Prostate gland (tissue), 2 donors: Measurements from ENCODE around the gene FN3K. TPM values are rescaled to one million over a fixed set of nuclear protein-coding genes. Genes with fewer than 3 reads are reported as not detected.

Experiments
- DNase-seq: peaks from one replicate; pipeline ENCODE4 v3.0.0-alpha.2; 2019; ENCODE audit warnings: low spot score
- H3K27ac ChIP-seq, 2 donors: fragments of 200-600 bp; sonication (generic); 2 replicates each; pipeline ENCODE4 v1.5.1; 2017 to 2019
- H3K27me3 ChIP-seq: fragments of 200-600 bp; sonication (generic); replicated peaks from 2 replicates; pipeline ENCODE4 v1.5.1; 2019; ENCODE audit not compliant: insufficient read depth
- H3K36me3 ChIP-seq, 2 donors: fragments of 200-600 bp; sonication (generic); 1 replicate in 1 of 2; 2 replicates in 1 of 2; pipeline versions ENCODE4 v1.5.1 to v1.8.1; 2017 to 2019
- H3K4me1 ChIP-seq: fragments of 200-600 bp; sonication (generic); replicated peaks from 2 replicates; pipeline ENCODE4 v1.5.1; 2019
- H3K4me3 ChIP-seq, 2 donors: fragments of 200-600 bp; sonication (generic); 2 replicates each; pipeline ENCODE4 v1.5.1; 2017 to 2019
- H3K9me3 ChIP-seq: fragments of 200-600 bp; sonication (generic); 2 replicates; pipeline ENCODE4 v1.5.1; 2017
- POLR2A ChIP-seq: fragments of 450-650 bp; IDR thresholded peaks from one replicate; pipeline ENCODE4 v1.6.1; 2016; ENCODE audit warnings: antibody characterized with exemption, mild to moderate bottlenecking
- POLR2AphosphoS5 ChIP-seq: sonication (generic); formaldehyde crosslinking; IDR thresholded peaks from one replicate; pipeline ENCODE4 v1.6.1; 2017; ENCODE audit warnings: antibody characterized with exemption
- WGBS: methylation state at CpG from one replicate; pipeline ENCODE4 v1.1.5; 2018; 5-methylcytosine and 5-hydroxymethylcytosine counted together
- intact Hi-C: fragments of 100-400 bp; cut with DNase I; formaldehyde crosslinking; loops from one replicate; pipeline ENCODE4 v1.14.2; 2022
- total RNA-seq, 2 donors: library from RNA; depleted of rRNA; stranded (reverse); fragments of >200 nt; gene quantifications; one replicate each; pipeline ENCODE4 v1.1.0, GENCODE V29; 2016
- TF ChIP-seq, protein P1 (sequence below), 4 experiments: fragments of 200-600 bp in 2 of 4; fragments of 450-650 bp in 2 of 4; sonication (generic) in 2 of 4; IDR thresholded peaks; 1 replicate in 3 of 4; 2 replicates in 1 of 4; pipeline ENCODE4 v1.5.1; 2016 to 2019; ENCODE audit warnings: antibody characterized with exemption in 4 of 4, mild to moderate bottlenecking in 2 of 4, moderate library complexity in 2 of 4

Gene FN3K
- total RNA-seq, 2 donors from 2014 or later = 16.9 to 32.2 TPM

DNA sequence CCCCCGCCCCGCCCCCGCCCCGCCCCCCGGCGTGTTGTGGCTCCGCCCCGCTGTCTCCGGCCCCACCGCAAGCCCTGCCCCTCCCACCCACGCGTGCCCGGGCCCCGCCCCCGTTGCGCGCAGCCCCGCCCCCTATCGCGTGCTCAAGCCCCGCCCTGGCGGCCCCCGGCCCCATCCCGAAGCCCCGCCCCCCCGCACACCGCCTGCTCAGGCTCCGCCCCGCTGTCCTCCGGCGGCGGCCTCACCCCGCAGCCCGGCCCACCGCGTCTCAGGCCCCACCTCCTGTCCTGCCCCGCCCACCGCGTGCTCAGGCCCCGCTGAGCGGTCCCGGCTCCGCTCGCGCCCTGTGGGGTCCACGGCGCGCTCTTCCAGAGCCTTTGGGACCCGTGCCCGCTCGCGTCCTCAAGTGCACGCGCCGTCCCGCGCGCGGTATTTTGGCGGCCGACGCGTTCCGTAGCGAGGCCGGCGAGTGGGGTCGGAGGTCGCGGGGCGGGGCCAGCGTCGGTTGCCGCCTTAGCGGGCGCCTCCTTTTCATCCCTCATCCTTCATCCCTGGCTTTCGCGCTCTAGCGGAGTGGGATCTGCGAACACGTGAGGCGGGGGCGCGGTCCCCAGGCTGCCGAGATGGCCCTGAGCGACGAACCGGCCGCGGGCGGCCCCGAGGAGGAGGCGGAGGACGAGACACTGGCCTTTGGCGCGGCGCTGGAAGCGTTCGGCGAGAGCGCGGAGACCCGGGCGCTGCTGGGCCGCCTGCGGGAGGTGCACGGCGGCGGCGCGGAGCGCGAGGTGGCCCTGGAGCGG is 16.4 kb downstream of the FN3K start, which contains the start of gene TBCD:
Gene TBCD, plus strand, starts transcription at position 495 of the 800 bp plus-strand sequence. Its CDS starts 129 bp downstream, at position 624.
- TF ChIP-seq POLR2AphosphoS5 (peak; percentile 89), POLR2A (peak; percentile 77)
- TF ChIP-seq, protein P1, sequence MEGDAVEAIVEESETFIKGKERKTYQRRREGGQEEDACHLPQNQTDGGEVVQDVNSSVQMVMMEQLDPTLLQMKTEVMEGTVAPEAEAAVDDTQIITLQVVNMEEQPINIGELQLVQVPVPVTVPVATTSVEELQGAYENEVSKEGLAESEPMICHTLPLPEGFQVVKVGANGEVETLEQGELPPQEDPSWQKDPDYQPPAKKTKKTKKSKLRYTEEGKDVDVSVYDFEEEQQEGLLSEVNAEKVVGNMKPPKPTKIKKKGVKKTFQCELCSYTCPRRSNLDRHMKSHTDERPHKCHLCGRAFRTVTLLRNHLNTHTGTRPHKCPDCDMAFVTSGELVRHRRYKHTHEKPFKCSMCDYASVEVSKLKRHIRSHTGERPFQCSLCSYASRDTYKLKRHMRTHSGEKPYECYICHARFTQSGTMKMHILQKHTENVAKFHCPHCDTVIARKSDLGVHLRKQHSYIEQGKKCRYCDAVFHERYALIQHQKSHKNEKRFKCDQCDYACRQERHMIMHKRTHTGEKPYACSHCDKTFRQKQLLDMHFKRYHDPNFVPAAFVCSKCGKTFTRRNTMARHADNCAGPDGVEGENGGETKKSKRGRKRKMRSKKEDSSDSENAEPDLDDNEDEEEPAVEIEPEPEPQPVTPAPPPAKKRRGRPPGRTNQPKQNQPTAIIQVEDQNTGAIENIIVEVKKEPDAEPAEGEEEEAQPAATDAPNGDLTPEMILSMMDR (IDR thresholded peaks at IDR 0.05) = peak in 1 of 4 experiments; percentile 5
- H3K4me3 ChIP-seq = peak within 1 kb of the TSS; percentile 89 to 92
- H3K27ac ChIP-seq = peak within 1 kb of the TSS; percentile 73 to 85
- peak; percentile 88 for DNase-seq
- peaks cover 4% of the 10 kb centered on the region for H3K4me1 ChIP-seq
- no peaks in the 10 kb centered on the region for H3K36me3 ChIP-seq
- no peaks in the 10 kb centered on the region for H3K27me3 ChIP-seq
- intact Hi-C loops = loop anchor here (5.0 kb wide), 1 partner anchor 104 kb away; the partner anchor contains the start of gene WDR45B
- 1% methylated on average over 27 of the region's 114 CpGs for WGBS
- no peaks in the 10 kb centered on the region for H3K9me3 ChIP-seq

GRCh38 chr17:82752371-82753200 is 17.2 kb downstream of the FN3K start:
- WGBS = 1% methylated on average over 48 of the region's 72 CpGs
- DNase-seq = no peak

DNA sequence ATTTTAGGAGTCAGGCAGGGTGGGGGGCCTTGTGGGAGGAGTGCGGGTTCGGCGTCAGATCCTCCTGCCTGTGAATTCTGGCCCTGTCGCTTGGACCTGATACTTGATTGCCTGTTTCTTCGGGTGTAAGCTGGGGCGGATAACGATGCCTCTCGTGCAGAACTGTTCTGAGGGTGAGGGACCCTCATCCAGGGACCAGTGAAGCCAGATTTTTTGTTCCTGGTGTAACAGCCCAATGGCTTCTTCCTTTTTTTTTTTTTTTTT is 17.7 kb downstream of the FN3K start:
- TF ChIP-seq, protein P1 (IDR thresholded peaks at IDR 0.05) = no peak
- TF ChIP-seq POLR2A = no peak
- TF ChIP-seq POLR2AphosphoS5 = no peak
- Histone ChIP-seq H3K4me3 (no peak overlapping the region), H3K27me3 (no peaks in the 10 kb centered on the region), H3K27ac (no peak overlapping the region), H3K36me3 (no peaks in the 10 kb centered on the region), H3K9me3 (no peaks in the 10 kb centered on the region), H3K4me1 (peaks cover 4% of the 10 kb centered on the region)
- DNase-seq = no peak
- intact Hi-C loops = loop anchor here (5.0 kb wide), 1 partner anchor 106 kb away; the partner anchor contains the start of gene WDR45B
- WGBS = 43% methylated on average over 8 of the region's 8 CpGs

More at GRCh38 chr17:82752371-82753200, 17.2 kb downstream of the FN3K start:
- H3K36me3 ChIP-seq = no peaks in the 10 kb centered on the region
- H3K4me1 ChIP-seq = peaks cover 4% of the 10 kb centered on the region
- intact Hi-C loops = loop anchor here (5.0 kb wide), 1 partner anchor 105 kb away; the partner anchor contains the start of gene WDR45B
- peak overlapping the region; percentile 89 to 92 for H3K4me3 ChIP-seq
- H3K27me3 ChIP-seq = no peaks in the 10 kb centered on the region
- H3K9me3 ChIP-seq = no peaks in the 10 kb centered on the region
- no peak for TF ChIP-seq POLR2AphosphoS5
- no peak for TF ChIP-seq POLR2A
- TF ChIP-seq, protein P1 (IDR thresholded peaks at IDR 0.05) = no peak
- peak overlapping the region; percentile 73 to 85 for H3K27ac ChIP-seq

DNA sequence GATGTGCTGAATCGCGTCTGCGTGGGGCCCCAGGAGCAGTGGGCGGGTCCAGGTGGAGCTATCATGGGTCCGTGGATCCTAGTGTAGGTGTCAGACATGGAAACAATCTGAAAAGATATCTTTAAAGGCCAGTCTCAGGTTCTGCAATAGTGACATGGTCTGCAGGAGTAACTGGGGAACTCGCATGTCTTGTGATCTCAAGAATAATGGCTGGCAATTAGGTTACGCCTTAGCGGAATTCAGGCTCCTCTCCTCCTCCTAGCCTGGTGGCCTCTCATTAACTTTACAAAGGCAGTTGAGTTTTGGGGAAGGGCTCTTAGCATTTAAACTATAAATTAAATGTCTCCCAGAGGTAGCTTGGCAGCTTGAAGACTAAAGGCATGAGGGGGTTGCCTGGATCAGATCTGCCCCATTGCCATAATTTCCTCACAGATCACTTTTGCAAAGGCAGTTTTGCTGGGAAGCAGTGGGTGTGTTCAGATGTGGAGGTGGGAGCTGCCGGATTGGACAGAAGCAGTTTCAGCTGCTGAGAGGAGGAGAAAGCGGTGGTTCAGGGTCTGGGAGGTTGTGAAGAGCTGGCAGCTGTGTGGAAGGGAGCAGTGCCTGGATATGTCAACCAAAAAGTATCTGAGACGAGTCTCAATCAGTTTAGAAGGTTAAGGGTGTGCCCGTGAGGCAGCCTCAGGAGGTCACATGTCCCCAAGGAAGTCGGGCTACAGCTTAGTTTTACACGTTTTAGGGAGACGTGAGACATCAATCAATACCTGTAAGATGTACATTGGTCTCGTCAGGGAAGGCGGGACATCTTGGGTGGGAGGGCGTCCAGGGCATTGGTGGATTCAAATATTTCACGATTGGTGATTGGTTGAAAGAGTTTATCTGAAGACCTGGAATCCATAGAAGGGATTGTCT is 19.1 kb downstream of the FN3K start:
- no peak for TF ChIP-seq POLR2A
- TF ChIP-seq, protein P1 (IDR thresholded peaks at IDR 0.05) = no peak
- no peak for TF ChIP-seq POLR2AphosphoS5
- H3K4me1 ChIP-seq = peaks cover 4% of the 10 kb centered on the region
- intact Hi-C loops = loop anchor here (5.0 kb wide), 1 partner anchor 107 kb away; the partner anchor contains the start of gene WDR45B
- no peaks in the 10 kb centered on the region for H3K27me3 ChIP-seq
- no peak overlapping the region for H3K4me3 ChIP-seq
- no peaks in the 10 kb centered on the region for H3K9me3 ChIP-seq
- WGBS = 76% methylated on average over 19 of the region's 19 CpGs
- H3K27ac ChIP-seq = no peak overlapping the region
- no peaks in the 10 kb centered on the region for H3K36me3 ChIP-seq
- no peak for DNase-seq
